Caco-2 (cell line): ENCODE data around the gene LGALS3. TPM values are rescaled to one million over a fixed set of nuclear protein-coding genes. Genes with fewer than 3 reads are reported as not detected.
A peak's percentile ranks its signal among the peaks of the same experiment; 100 is the strongest.

Experiments
- BruUV-seq: library from RNA; stranded (reverse); fragments of 400-500 nt; replicated peaks from 2 replicates; lab custom pipeline; 2021; lab: Mats Ljungman, UMichigan
- CTCF ChIA-PET: fragments of 300-600 bp; sonication (Branson Sonifier 250); formaldehyde crosslinking; loops from one replicate; lab custom pipeline; 2022; ENCODE audit warnings: antibody characterized with exemption; lab: Charles Lee
- POLR2A ChIA-PET: fragments of 300-600 bp; sonication (Branson Sonifier 250); formaldehyde crosslinking; loops from one replicate; lab custom pipeline; 2022; ENCODE audit warnings: antibody characterized with exemption; lab: Charles Lee
- DNase-seq, 2 experiments: peaks; one replicate each; pipeline versions ENCODE4 v3.0.0 to v3.0.0-alpha.2; 2020 to 2022
- H3K27me3 ChIP-seq: replicated peaks from 2 replicates; pipeline ENCODE4 v1.6.0; 2011; ENCODE audit warnings: low read length; ENCODE audit not compliant: control insufficient read depth, insufficient read depth
- H3K36me3 ChIP-seq: 2 replicates; pipeline ENCODE4 v1.5.1; 2011; ENCODE audit warnings: low read length; ENCODE audit not compliant: control insufficient read depth, insufficient read depth
- H3K4me1 ChIP-seq: fragments of 250-450 bp; sonication (Bioruptor Pico); 2 replicates; pipeline ENCODE4 v1.5.1; 2020; ENCODE audit warnings: mild to moderate bottlenecking
- H3K4me3 ChIP-seq: 2 replicates; pipeline ENCODE4 v1.5.1; 2011; ENCODE audit warnings: low read depth, mild to moderate bottlenecking, control low read depth, low read length
- H3K9me3 ChIP-seq: fragments of 250-450 bp; sonication (Bioruptor Pico); 2 replicates; pipeline ENCODE4 v1.5.1; 2020; ENCODE audit warnings: mild to moderate bottlenecking, moderate library complexity
- H3K27ac Mint-ChIP-seq: one replicate; pipeline ENCODE4 v1.8.0; 2022; ENCODE audit warnings: mixed read lengths; ENCODE audit not compliant: unreplicated experiment
- H3K27me3 Mint-ChIP-seq: one replicate; pipeline ENCODE4 v1.8.0; 2022; ENCODE audit warnings: mixed read lengths; ENCODE audit not compliant: insufficient read depth, unreplicated experiment
- H3K36me3 Mint-ChIP-seq: one replicate; pipeline ENCODE4 v1.8.0; 2022; ENCODE audit warnings: mild to moderate bottlenecking, mixed read lengths; ENCODE audit not compliant: insufficient read depth, unreplicated experiment
- H3K4me1 Mint-ChIP-seq: one replicate; pipeline ENCODE4 v1.8.0; 2022; ENCODE audit warnings: low read depth, mixed read lengths; ENCODE audit not compliant: unreplicated experiment
- H3K4me3 Mint-ChIP-seq: one replicate; pipeline ENCODE4 v1.8.0; 2022; ENCODE audit warnings: mild to moderate bottlenecking, moderate library complexity, mixed read lengths; ENCODE audit not compliant: unreplicated experiment
- H3K9me3 Mint-ChIP-seq: one replicate; pipeline ENCODE4 v1.8.0; 2022; ENCODE audit warnings: mixed read lengths; ENCODE audit not compliant: unreplicated experiment
- intact Hi-C: fragments of 100-400 bp; cut with micrococcal nuclease; formaldehyde crosslinking; loops from one replicate; pipeline ENCODE4 v1.10.0; 2022; ENCODE audit not compliant: unreplicated experiment
- total RNA-seq: library from RNA; stranded (reverse); gene quantifications from 2 replicates; pipeline ENCODE4 v1.2.3, GENCODE V29; 2022
- TF ChIP-seq, protein P1 (sequence below), 2 experiments: fragments of 200-600 bp in 1 of 2; IDR thresholded peaks; 1 replicate in 1 of 2; 2 replicates in 1 of 2; pipeline versions ENCODE4 v1.5.1 to v1.8.0; 2011 to 2022; ENCODE audit warnings: antibody characterized with exemption in 1 of 2, control low read depth in 1 of 2, inconsistent platforms in 1 of 2, low read depth in 1 of 2, low read length in 1 of 2, mild to moderate bottlenecking in 1 of 2, moderate library complexity in 1 of 2; ENCODE audit not compliant: insufficient read depth in 1 of 2, severe bottlenecking in 1 of 2, unreplicated experiment in 1 of 2

LGALS3 gene
- total RNA-seq, 1 experiment from 2014 or later = 206 TPM

- no peaks in the 10 kb centered on the region for H3K9me3 ChIP-seq
- H3K36me3 ChIP-seq = no peaks in the 10 kb centered on the region; the same call in 1 of the 2 replicates
- Mint-ChIP-seq H3K27me3 (no peaks in the 10 kb centered on the region), H3K27ac (peak overlapping the region; percentile 90), H3K9me3 (no peaks in the 10 kb centered on the region), H3K36me3 (peaks cover 6% of the 10 kb centered on the region), H3K4me1 (peaks cover 56% of the 10 kb centered on the region), H3K4me3 (no peak overlapping the region)
- no peaks in the 10 kb centered on the region for H3K27me3 ChIP-seq
- H3K4me3 ChIP-seq = no peak overlapping the region
- ChIA-PET POLR2A (no interaction called here), CTCF (no interaction called here)
- BruUV-seq = no TSS peak
- DNase-seq = peak in 1 of 2 experiments; percentile 53
- TF ChIP-seq, protein P1, sequence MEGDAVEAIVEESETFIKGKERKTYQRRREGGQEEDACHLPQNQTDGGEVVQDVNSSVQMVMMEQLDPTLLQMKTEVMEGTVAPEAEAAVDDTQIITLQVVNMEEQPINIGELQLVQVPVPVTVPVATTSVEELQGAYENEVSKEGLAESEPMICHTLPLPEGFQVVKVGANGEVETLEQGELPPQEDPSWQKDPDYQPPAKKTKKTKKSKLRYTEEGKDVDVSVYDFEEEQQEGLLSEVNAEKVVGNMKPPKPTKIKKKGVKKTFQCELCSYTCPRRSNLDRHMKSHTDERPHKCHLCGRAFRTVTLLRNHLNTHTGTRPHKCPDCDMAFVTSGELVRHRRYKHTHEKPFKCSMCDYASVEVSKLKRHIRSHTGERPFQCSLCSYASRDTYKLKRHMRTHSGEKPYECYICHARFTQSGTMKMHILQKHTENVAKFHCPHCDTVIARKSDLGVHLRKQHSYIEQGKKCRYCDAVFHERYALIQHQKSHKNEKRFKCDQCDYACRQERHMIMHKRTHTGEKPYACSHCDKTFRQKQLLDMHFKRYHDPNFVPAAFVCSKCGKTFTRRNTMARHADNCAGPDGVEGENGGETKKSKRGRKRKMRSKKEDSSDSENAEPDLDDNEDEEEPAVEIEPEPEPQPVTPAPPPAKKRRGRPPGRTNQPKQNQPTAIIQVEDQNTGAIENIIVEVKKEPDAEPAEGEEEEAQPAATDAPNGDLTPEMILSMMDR (IDR thresholded peaks at IDR 0.05; ENCODE audit: insufficient read depth in 1 of 2, low read depth in 1 of 2, low read length in 1 of 2, severe bottlenecking in 1 of 2, unreplicated experiment in 1 of 2) = no peak
- intact Hi-C loops = no loop called here
- H3K4me1 ChIP-seq = peaks cover 84% of the 10 kb centered on the region
These were observed 8.2 kb upstream of the LGALS3 start for GRCh38 chr14:55120571-55121495.

GRCh38 chr14:55121628-55122439 lies 7.2 kb upstream of the LGALS3 start:
- Histone ChIP-seq H3K4me3 (no peak overlapping the region), H3K9me3 (no peaks in the 10 kb centered on the region), H3K36me3 (no peaks in the 10 kb centered on the region; the same call in 1 of the 2 replicates), H3K4me1 (peaks cover 84% of the 10 kb centered on the region), H3K27me3 (no peaks in the 10 kb centered on the region)
- no peaks in the 10 kb centered on the region for H3K27me3 Mint-ChIP-seq
- TF ChIP-seq, protein P1 (IDR thresholded peaks at IDR 0.05; ENCODE audit: insufficient read depth in 1 of 2, low read depth in 1 of 2, low read length in 1 of 2, severe bottlenecking in 1 of 2, unreplicated experiment in 1 of 2) = no peak
- H3K4me3 Mint-ChIP-seq = peak overlapping the region; percentile 59
- H3K9me3 Mint-ChIP-seq = no peaks in the 10 kb centered on the region
- ChIA-PET POLR2A (interaction anchor here (0.9 to 1.3 kb wide), 4 partner anchors 11 to 44 kb away, joined by 3 to 10 read pairs (median 5); no protein-coding TSS in a partner anchor), CTCF (interaction anchor here (0.6 to 1.5 kb wide), 5 partner anchors 11 to 32 kb away, joined by 3 to 7 read pairs (median 3); no protein-coding TSS in a partner anchor)
- peaks cover 6% of the 10 kb centered on the region for H3K36me3 Mint-ChIP-seq
- H3K4me1 Mint-ChIP-seq = peaks cover 53% of the 10 kb centered on the region
- DNase-seq = peak; percentile 61 to 62
- peak overlapping the region; percentile 90 for H3K27ac Mint-ChIP-seq
- intact Hi-C loops = loop anchor here (1.0 kb wide), 1 partner anchor 19 kb away; no protein-coding TSS in a partner anchor
- BruUV-seq = no TSS peak
